Umbilical cord (tissue), 2 donors: ENCODE data around the gene PRKCE. TPM values are rescaled to one million over a fixed set of nuclear protein-coding genes. Genes with fewer than 3 reads are reported as not detected.
"Not testable (repeated sequence)": the region's sequence is repeated elsewhere in the genome, so short reads cannot be mapped to it uniquely, and the experiment has no call there.

Experiments
- DNase-seq: peaks from one replicate; pipeline ENCODE4 v3.0.0-alpha.2; 2015; ENCODE audit warnings: low spot score
- total RNA-seq: library from RNA; depleted of rRNA; stranded (reverse); fragments of >200 nt; gene quantifications from one replicate; pipeline ENCODE4 v1.2.3, GENCODE V29; 2014; ENCODE audit warnings: low replicate concordance; ENCODE audit not compliant: insufficient read depth

PRKCE gene
- total RNA-seq, 1 donor from 2014 or later = 8.2 TPM

DNA sequence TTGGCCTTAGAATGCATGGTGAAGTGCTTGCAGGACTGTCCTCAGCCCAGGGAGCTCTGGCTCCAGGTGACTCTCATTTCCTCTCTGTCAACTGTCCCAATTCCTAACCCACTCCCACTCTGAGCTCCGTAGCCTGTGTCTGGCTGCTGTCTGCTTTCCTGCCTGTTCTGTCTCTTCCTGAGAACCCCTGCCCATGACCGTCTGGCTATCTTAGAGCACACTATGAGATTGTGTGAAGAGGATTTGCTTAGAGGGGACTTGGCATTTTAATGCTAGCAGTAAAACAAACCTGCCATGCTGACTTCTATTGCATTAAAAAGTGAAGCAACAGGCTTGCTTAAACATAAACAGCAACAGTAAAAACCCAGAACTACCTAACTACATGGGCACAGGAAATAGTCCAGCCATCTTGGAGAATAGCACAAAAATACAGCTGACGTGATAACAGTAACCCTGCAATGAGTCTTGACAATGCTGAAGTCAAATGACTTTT is 234.7 kb downstream of the PRKCE start:
- DNase-seq = peak; percentile 66

DNA sequence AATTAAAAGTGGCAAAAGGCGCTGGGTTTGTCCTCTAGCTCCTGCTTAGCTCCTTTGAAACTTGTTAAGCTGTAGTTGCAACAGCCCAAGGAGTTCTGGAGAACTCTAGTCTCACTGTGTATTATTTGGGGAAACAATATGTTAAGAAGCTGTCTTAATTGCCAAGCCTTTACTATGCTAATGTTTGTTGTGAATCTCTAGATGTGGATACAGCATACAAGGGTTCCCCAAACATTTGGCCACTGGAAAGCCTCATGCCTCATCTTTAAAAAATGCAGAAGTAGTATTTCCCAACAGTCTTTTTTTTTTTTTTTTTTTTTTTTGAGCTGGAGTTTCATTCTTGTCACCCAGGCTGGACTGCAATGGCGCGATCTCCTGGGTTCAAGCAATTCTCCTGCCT is 236.7 kb downstream of the PRKCE start:
- DNase-seq = no peak

DNA sequence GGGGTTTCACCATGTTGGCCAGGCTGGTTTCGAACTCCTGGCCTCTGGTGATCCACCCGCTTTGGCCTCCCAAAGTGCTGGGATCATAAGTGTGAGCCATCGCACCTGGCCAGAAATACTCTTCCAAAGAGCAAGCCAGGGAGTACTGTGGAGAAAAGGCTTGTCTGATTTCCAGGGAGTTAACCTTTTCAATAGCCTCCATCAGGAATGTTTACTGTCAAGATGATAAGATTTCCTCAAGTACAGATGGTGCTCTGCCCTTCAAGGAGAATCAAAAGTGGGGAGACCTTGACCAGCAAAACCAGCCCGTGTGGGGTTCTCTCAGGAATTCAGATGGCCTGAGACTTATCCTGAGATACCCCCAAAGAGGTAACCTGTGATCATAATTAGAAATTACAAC is 237.2 kb downstream of the PRKCE start:
- DNase-seq = no peak

DNA sequence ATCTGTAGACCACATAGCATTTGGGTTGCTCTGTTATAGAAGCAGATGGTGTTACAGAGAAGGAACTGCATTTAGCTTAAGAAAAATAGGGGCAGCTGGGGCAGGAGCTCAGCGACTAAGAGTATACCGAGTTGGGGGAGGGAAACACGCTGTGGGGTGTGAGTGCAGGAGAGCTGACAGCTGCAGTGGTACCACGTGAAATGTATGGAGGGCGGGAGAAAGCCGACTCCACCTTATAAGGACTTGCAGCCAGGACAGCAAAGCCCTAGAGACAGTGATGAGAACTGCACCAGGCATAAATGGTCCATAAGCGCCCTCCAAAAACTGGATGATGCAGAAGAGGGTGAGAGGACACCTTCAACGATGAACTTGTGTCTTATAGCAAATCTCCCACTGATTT is 237.6 kb downstream of the PRKCE start:
- peak; percentile 67 for DNase-seq

DNA sequence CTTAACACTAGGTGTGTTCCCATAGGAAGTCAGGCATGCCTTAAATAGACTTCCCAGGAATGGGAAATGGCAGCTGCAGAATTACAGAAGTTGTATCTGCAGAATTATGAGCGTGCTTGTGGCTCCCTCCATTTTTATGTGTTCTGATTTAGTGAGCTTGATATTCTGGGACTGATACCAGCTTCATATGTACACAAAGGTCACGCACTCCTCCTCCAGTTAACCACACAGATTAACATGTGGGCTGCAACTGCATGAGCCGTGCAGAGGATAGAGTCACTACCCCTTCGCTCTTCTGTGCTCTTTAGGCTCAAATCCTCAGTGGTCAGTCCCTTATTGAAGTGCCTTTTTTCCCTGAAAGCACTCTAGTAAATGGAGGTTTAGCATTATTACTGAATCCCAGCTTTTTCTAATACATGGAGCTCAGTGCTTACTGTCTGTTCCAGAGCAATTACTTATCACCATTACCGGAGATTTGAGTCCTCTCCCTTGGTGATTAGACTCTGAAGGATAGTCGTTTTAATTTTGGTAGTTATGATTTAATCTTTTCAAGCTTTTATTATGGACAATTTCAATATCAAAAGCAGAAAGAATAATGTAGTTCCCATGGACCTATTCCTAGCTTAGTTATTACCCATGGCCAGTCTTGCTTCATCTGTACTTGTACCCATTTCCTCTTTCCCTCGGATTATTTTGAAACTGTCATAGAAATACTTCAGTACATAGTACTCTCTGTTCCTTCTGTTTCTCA is 238.3 kb downstream of the PRKCE start:
- peak; percentile 66 for DNase-seq

DNA sequence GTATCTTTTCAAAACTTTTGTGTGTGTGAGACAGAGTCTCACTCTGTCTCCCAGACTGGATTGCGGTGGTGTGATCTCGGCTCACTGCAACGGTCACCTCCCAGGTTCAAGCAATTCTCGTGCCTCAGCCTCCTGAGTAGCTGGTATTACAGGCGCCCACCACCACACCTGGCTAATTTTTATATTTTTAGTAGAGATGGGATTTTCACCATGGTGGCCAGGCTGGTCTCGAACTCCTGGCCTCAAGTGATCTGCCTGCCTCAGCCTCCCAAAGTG is 238.8 kb downstream of the PRKCE start:
- DNase-seq = not testable (repeated sequence)

DNA sequence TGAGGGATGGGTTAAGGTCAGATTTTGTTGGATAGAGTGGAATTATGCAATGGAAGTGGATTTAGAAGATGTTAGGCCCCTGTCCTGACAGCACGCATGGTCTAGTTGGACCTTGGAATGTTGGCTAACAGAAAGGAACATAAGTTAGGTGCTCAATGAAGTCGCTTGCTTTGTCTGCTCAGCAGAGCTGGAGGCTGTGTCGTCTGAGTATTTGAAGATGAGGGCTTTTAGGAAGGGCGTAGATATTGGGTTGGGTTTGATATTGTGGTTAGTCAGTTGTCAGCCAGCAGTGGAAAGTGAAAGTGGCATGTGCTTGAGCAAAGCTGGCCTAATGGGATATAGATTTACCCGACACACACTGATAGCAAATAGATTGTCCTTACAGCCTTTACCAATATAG is 239.3 kb downstream of the PRKCE start:
- DNase-seq = no peak

DNA sequence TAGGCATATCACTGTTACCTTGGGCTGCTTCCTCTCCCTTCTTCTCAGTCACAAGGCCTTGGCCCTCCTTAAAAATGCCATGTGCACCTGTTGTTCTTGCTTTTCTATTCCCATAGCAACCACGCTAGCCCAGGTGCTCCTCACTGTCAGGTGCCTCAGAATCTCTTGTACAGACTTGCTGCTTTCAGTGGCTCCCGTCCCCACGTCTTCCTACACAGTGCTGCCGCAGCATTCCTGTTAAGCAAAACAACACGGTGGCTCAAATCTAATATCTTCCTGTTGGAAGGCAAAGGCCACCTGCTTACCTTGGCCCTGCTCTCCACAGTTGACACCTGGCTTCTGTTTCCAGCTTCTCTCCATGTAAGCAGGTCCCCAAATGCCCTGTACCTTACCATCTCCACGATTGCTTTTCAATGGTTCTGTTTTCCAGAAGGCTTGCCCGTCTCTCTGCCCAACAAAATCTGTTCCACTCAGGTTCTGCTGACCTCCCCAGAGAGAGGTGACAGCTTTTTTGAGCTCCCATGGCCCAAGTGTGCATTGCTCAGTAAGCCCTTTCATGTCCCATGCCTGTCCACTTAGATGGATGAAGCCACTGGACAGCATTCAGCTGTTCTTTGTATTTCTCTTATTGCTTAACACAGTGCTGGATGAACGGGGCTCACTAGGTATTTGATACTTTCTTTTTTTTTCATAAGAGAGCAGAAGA is 240.4 kb downstream of the PRKCE start:
- peak; percentile 66 for DNase-seq

DNA sequence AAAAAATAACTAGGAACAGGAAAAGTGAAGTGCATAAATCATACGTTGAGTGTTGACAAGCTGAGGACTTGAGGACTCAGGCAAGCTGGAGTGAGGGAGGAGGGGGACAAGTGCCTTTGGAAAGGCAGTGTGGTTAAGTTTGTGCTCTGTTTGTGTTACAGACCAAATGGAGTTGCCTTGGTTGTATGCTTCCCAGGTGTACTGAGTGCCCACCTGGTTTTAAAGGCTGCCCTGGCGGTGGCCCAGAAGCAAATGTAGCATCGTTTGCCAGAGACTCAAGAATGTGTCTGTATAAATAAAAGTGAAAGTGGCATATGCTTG is 240.9 kb downstream of the PRKCE start:
- no peak for DNase-seq

DNA sequence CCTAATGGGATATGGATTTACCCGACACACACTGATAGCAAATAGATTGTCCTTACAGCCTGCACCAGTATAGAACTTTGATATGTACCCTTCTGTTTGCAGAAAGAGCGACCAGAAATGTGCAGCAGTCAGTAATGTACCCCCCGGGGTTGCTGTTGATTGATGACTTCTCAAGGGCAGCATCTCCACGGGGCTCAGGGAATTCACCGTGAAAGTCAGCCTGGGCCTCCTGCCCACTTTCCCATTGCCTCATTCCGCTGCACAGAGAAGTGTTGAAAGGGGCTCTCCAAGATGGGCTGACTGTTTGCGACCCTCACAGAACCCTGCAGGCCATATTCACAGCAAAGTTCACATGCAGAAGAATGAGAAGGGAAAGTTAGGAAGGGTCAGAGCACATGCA is 241.3 kb downstream of the PRKCE start:
- DNase-seq = no peak

DNA sequence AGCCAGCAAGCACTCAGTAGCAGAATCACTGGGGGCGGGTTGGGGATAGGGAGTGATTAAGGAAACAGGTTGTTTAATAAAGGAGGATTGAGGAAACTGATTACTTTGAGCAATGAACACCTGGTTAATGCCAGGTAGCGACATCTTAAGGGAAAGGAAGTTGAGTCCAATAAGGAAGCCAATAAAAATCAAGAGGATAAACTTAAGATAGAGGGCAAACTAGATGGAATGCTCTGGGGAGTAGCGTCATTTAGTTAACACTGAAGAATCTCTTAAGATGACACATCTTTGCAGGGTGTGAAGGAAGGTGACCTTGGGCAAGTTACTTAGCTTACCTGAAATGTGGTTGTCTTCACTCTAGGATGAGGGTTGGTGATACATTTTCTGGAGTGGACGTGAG is 242.7 kb downstream of the PRKCE start:
- DNase-seq = no peak

DNA sequence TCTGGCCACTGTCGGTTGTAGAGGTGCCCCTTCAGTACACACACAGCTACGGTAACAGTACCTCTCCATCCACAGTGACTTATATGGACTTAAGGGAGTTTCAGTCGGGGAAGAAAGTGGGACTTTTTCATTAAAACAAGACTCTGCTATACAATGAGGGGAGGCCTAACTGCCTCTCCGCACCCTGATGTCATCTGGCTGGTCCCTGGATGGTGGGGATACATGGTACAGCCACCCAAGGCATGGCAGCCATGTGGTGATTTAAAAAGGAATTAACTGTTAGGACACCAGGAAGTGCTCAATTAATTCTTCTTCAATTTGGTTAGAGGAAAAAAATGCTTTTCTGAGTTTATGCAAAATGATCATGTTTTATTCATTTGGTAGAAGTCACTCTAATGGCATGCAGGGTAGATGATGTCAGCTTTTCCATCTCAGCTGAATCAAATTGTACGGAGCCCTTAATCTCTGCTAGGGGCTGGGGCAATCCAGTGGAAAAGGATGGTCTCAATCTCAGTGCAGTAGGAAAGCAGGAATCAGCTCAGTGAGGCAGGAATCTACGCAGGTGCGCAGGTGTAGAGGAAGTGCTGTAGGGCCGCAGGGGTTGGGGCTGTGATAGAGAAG is 243.9 kb downstream of the PRKCE start:
- no peak for DNase-seq

DNA sequence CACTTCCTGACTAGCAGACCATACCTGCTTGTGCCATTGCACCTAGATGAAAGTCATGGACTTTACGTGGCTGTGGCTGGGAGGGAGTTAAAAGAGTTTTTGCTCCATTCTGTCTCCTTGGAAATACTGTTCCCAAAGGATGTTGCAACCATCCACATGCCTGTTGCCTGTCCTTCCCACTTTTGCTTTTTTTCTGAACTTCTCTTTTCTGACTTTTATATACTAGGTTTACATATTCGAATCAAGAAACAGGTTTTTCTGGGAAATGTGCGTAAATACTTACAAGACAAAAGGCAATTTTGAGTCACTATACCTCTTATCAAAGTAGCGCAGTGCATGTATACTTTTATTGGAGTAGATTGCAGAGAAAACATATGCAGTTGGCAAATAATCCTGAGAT is 244.8 kb downstream of the PRKCE start:
- no peak for DNase-seq

DNA sequence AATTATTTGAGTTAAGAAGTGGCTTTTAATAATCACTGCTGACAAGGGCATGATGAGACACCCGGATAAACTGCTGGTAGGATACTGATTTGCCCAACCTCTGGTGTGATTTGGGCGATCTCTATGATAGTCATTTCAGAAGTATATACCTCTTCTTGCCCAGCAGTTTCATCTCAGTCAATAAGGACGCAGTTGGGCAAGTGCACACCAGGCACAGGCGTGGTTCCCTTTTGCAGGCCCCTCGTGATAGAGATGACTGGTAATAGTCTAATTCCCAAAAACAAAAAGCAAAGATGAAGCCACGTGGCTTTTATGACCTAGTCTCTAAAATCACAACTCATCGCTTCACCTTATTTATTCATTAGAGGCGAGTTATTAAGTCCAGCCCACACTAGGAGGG is 246.4 kb downstream of the PRKCE start:
- DNase-seq = no peak

DNA sequence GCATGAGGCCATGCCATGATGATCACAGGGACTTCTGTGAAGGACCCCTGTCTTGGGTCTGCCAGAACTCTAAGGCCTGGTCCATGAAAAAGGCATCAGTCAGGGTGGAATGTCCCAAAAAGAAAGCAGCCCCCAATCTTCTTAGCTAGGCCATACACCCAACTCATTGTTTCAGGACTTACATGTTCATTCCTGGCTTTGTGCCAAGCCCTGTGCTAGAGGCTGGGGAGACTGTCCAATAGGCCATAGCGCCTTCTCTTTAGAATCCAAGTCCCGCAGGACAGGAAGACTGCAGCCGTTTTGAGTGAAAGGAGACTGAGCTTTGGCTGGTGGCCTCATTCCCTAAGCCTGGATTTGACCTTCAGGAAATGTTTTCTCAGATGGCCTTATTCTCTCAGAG is 247.3 kb downstream of the PRKCE start:
- DNase-seq = no peak

DNA sequence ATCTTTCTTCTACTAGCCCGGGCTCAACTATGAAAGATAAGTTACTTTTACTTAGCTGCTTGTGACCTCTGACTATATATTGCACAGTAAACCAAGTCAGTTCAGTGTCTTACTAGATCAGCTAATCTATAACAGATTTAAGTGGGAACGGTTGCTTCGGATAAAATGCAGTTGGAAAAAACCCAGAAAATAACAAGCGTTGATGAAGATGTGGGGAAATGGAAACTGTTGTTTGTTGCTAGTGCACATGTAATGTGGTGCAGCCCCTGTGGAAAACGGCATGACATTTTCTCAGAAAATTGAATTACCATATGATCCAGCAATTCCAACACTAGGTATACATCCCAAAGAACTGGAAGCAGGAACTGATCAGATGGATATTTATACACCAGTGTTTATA is 248.5 kb downstream of the PRKCE start:
- DNase-seq = no peak

DNA sequence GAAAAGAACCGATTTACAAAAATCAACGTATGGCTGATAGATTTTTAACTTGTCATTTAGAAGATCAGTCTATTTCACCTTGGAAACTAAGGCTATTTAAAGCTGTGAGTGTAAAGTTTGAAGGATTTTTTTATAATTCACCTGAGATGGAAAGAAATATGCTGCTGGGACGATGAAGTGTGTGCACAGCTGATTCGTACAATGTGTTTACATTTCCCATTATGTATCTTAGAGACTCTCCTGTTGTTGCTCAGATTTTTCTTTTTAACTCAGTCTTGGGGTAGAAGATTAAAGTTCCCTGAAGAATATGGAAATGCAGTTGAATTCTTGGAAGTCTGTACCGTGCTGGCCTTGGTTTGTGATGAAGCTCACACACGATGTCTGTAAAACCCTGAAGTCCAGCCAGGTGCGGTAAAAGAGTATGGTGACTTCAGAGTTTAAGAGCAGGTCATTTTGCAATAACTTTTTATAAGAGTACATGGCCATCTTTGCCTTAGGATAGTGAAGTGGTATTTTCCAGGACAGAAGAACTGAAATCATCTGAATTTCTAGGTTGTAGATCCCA is 250.1 kb downstream of the PRKCE start:
- DNase-seq = no peak

DNA sequence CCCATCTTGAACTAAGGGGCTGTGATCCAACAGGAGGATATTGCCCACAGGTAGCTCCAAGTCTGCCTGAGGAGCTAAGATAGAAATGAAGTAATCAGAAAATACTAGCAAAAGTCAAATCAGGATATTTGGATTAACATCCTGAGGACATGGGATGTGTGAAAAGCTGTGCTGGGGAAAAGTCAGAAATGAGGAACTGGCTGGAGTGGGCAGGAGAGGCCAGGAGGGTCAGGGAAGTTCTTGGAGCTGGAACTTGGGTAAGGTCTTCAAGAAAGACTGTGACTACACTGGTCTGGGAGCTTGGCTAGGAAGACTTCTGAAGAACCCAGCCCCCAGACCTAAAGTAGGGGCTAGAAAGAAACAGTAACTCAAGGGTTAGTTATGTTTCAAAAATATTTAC is 250.9 kb downstream of the PRKCE start:
- no peak for DNase-seq

DNA sequence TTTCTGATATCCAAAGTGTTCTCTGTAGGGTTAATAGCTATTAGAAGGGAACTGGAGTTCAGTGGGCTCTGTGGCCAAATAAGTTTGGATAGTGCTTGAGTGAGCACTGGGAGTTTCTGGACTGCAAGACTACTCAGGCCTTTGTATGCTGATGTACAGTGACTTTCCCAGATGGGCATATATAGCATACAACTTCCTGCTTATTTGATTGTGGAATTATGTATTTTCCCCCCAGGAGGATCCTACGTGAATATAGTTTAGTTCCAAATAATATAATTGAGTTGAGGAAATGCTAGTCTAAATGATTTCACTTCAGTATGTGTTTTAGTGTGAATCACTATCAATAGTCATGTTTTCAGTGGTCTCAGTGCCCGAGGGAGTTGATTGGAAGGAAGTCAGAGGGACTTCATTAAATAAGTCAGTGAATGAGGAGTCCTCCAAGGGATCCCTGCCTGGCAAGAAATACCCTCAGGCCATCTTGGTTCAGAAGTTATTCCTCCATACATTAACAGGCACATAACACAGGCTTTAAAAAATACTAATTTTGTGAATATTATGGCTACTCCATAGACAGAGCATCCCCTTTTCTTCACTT is 251.4 kb downstream of the PRKCE start:
- no peak for DNase-seq

DNA sequence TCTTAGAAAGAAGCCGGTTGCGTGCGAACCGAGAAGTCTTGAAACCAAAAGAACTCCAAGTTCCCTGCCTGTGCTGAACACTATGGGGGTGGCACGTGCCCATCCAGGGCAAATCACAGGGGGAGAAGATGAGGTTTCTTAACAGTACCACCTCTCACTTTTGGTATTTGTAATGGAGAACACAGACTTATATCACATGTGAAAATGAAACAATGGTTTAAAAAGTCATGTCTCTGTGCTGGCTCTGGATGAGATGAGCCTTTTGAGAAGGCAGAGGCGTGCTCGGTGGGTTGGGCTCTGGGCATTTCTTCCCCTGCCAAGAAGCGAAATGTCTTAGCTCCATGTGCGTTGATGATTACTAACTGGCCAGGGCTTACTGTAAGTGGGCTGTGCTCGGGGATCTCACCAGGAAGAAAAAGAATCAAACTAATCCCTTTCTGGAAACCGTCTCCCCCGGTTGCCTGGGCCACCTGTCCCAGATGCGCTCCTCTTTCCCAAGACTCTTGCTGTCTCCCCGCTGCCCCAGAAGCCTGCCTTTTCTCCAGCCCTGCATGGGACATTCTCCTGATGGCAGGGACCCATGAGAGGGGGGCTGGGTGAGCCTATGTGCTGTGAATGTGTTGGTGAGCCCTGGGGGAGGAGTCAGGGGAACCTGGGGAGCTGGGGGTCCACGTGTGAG is 252.9 kb downstream of the PRKCE start:
- peak; percentile 38 for DNase-seq

DNA sequence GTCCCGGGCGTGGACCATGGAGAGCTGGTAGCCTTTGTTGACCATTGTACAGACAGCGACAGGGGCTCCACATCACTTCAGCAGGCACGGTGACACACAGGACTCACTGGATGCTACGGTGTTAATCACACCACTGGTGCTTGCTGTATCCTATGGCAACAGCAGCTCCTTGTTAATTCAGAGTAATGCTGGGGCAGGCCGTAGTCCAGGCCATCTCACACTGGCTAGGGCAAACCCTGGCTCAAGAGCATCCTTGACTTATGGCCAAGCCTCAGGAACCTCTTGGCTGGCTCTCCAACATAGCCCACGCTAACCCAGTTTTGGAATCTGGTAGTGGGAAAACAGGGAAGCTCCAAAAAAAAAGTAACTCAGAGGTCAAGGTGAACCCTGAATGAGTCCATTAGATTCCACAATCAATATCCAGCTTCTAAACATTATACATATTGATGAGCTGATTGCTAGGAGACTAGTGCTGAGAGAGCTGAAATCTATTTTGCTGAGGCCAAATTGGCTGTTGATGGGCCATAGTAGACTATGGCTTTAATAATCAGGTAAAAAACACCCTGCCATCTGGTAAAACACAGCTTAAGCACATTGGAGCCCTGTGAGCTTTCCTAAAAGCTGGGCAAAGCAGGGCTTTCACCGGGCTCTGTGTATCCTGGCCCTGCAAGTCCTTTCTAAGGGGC is 253.6 kb downstream of the PRKCE start:
- no peak for DNase-seq
